NCI-H1694 (cell line): ENCODE data around the gene EN2.

Experiments used
- DNase-seq: peaks from one replicate; lab custom pipeline; 2025; lab: John Stamatoyannopoulos, UW

EN2 gene

DNA sequence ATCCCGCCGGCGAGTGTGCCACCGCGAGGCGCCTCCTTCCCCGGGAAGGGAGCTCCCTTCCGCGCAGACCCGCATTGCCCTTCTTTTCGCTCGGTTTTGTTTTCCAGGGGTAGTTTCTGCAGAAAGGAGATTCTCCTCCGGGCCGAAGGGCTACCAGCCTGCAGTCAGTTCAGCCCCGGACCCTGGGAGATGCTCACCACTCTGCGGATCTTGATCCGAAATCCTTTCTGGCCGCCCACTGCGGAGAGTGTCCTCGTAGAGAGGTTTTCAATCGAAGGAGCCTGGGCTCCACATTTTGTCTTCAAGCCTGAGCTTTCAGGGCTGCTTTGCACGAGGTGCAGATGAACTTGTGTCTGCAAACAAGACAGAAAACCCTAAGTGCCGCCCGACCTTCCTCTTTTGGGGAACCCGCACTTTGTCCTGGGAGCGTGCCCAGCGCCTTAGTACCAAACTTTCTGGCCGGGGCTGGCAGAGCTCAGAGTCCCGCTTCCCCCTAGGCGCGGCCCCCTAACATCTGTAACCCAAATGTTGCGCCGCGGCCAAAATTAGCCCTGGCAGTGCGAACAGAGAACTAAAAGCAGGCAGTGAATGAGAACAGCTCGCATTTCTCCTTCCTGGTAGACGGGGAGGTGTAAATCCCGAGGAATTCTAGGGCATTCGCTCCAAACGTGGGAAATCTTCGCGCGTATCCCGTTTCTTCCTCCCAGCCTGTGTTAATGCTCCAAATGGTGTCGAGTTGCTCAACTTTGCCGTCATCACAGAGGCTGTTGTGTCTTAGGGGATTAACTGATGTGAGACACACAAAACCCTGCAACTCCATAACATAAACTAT, 6.7 kb upstream of the EN2 start:
- DNase-seq: no peak

DNA sequence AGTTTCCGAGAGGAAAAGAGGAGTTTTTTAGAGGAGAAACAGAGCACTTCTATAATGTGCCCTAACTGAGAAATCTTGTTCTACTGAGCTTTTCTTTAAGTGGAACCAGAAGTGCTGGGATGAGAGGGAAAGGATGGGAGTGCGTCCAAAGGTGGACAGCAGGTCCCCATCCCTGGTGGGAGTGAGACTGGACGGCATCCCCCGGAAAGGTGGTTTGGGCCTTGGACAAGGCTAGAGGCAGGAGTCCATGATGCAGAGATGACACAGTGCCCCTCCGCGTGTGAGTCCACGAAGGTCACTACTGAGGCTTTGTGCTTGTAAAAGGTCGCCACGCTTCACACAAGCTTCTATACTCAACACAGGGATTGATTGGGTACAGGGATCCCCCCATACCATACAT, 6.1 kb upstream of the EN2 start:
- no peak for DNase-seq

DNA sequence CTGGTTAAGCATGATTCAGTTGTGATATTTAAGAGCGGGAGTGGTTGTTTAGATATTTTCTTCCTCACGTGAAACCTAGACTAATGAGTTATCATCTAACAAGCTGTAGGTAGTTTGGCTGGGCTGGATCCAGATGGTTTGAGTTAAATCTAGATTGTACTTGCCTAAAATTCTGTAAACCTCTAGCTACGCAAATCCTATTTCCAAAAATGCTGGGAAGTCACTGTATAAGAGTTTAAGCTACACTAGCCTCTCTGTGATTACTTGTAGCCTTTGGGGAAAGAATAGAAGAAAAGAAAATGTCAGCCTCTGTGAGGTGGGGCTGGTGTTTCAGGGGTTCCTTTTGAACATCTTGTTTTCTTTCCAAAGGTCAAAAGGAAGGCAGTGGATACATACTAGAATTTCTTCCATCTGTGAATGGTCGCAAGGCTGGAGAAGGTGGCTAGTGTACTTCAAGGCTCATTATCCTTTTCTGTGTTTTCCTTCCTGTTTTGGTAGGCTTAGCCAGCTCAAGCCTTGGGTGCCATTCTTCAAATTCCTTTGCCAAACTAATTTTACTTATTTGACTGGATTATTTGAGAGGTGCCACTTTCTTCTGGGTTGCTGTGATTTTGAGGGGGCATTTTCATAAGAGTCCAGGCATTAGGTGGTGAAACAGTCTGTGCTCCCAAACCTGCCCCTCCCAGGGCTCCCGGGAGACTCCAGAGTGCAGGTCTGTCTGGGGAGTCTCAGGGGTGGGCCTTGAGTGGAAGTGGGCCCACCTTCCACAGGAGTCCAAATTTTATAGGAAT, 5.2 kb upstream of the EN2 start:
- DNase-seq: no peak

DNA sequence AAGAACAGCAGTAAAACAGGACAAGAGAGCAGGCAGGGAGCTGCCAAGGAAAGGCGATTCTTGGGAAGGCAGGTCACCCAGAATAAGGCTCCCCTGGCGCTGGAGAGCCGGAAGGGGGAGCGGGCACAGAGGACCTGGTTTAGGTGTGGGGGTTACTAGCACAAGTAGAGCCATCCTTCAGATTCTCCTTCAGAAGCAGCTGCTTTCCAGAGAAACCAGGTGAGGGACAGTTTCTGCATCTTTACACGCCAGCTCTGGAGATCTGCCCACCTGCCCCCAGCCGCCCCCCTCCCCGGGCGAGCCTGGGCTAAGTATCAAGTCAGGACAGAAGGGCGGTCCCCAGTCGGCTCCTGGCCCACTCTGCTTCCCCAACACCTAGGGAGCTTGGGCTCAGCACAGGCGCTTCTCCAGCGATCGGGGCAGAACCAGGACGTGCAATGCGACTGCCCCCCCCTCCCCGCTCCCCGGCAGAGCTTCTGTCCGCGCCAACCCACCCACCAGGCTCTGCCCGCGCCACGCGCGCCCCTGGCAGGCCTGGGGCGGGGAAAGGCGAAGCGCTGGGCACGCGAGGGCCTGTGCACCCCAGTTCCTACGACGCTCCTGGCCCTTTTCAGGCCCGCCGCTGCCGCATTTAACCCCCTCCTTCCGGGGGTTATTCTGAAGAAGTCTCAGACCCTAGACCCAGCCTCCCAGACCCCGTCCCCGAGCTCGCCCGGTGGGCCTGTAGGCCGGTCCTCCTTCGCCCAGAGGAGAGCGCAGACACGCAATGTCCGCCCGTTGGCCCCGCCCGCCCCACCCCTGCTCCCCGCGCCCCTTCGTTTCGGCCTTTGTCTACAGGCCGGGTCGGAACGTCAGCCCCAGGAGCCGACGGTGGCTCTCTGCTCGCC, 4.4 kb upstream of the EN2 start:
- DNase-seq: no peak

DNA sequence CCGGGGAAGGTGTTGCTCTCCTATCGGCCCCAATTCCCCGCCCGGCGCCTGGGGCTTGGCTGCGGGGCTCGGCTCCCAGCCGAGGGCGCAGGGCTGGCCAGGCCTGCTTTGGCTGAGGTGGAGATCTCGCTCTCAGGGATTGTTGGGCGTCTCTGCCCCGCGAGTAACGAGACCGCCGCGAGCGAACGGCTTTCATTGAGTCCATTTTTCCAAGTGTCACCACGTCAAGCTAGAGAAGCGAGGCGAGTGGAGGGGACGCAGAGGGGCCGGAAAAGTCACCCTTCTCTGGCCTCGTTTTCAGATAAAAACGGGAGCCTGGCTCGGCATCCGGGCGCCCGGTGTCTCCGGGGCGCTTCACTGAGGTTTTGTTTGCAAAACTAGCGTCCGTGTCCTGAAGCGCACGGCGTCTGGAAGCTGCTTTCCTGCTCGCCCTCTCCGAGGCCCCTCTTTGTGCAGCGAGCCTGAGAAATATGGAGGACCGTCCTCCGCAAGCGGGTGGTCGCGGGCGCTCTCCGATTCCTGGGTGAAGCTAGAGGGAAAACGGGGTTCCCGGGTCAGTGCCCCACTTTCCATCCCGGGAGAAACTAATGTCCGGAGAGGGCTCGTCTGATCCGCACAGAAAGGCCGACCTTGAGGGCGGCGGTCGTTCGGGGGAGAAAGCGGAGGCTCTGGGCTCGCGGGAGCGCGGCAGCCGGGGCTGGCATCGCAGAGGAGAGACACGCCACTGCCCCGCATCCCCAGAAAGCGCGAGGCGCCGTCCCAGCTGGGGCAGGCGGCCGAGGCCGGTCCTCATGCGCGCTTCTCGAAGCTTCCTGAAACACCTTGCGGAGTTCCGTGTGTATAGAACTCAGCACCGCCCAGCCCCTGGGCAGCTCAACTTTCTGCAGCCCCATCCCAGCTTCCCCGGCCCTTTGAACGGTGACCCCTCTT, 3.5 kb upstream of the EN2 start:
- DNase-seq: no peak

DNA sequence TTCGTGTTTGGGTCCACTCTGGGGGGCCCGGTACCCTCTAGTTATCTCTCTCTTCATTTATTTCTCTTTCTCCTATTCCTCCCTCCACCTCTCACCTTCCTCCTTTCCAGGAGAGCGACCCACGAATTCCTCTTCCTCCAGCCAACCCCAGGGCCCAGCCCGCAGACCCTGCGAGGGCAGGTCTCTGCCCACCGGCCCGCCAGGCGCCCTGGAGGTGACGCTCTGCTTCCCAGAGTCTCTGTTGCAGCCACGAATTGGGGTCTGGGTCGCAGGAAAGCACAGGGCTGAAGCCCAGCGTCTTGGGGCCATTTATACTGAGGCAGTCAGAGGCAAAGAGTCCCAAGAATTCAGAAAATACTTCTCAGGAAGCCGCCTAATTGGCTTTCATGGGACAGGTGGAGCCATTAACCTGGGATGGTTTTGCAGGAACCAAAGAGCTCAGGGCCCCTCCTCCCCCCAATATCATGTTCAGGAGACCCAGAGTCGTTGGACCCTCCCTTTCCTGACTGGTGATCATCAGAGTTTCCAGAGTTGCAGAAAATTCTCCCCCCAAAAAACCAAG, 2.7 kb upstream of the EN2 start:
- no peak for DNase-seq

DNA sequence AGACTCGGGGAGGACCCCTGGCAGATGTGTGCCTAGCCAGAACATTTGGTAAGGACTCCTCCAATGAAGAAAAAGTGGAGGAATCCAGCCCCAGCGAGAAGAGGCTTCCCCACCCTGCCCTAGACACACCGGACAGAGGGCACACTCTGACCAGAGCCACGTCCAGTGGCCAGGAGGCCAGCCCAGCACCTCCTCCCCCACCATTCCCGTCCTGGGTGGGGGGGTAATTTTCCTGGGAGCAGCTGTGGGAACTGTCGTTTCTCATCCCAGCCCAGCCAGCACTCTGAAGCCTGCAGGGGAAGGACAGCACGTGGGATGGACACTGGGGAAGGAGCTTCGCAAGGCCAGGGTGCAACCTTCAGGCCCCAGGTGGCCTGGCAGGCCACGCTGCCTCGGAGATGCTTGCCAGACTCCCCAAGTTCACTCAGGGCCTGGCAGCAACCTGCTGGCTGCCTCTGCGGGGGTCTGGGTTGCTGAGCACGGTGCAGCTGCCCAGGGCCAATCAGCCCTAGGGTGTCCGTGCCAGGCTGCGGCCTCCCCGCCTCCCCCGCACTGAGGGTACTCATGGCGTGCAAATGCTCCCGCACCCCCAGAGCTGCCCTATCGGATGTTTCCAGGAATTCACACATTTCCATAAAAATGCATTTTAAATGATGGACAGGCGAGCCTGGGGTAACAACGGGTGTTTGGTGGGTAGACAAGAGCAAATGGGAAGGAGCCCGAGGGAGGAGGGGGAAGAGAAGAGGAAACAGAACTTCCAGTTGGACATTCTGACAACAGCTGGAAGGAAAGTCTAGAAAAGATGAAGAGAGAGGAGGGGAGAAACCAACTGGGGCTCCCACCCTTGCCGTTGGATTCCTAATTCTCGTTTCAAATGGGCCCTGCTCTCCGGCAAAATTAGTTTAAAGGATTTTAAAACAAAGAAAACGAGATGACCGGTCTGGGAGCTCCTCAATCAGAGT, 1.9 kb upstream of the EN2 start:
- no peak for DNase-seq

DNA sequence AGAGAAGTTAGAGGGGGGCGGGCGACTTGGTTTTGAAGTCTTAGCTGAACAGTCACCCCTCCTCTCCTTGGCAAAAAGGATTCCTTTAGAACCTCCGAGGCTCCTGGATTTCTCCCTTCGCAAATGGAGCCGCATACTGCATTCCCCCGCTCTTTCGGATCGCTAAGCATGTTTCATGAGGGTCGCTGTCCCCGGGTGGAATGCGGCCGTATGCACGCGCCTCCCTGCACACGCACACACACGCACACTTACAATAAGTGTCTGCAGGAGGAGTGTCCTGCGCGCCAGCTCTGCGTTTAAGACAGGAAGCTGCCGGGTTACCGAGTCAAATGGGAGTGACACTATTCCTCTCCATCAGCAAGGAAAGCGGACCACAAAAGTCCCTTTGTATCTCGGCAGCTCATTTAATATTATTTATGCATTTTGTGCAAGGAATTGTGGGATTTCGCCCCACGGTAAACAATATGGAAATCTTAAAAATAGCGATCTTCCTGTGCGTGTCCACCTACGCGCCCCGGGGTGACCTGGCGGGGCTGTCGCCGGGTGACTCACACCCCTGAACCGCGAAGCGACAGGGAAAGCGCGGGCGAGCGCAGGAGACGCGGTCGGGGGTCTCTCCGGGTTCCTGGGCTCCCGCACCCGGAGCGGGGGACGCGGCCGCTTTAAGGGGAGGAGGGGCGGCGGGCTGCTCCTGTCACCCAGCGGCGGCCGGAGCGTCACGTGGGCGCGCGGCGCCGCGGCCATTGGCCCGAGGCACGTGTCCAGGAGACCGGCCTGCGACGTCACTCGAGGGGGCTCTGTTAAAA, 988 bp upstream of the EN2 start:
- DNase-seq: no peak

DNA sequence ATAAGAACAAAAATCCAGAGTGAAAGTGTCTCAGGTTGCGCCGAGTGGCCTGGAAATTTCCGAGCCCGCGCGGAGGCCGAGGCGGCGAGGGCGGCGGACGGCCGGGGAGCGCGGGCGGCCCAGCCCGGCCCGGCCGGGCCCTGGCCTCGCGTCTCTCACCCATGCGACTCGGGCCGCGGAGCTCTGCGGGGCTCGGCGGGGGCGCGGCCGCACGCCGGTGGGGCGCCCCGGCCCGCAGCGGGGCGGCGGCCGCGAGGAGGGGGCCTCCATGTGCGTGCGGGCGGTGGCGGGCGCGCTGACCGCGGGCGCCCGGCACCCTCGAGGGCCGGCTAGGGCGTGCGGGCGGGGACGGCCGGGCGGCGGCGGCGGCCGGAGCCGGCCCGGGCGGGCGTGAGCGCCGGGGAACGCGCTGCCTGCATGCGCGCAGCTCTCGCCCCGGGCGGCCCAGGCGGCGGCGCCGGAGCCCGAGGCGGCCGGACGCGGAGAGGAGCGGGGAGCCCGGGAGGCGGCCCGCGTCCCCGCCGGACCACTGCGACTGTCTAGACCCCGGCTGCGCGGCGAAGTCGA, 302 bp upstream of the EN2 start:
- DNase-seq: no peak

DNA sequence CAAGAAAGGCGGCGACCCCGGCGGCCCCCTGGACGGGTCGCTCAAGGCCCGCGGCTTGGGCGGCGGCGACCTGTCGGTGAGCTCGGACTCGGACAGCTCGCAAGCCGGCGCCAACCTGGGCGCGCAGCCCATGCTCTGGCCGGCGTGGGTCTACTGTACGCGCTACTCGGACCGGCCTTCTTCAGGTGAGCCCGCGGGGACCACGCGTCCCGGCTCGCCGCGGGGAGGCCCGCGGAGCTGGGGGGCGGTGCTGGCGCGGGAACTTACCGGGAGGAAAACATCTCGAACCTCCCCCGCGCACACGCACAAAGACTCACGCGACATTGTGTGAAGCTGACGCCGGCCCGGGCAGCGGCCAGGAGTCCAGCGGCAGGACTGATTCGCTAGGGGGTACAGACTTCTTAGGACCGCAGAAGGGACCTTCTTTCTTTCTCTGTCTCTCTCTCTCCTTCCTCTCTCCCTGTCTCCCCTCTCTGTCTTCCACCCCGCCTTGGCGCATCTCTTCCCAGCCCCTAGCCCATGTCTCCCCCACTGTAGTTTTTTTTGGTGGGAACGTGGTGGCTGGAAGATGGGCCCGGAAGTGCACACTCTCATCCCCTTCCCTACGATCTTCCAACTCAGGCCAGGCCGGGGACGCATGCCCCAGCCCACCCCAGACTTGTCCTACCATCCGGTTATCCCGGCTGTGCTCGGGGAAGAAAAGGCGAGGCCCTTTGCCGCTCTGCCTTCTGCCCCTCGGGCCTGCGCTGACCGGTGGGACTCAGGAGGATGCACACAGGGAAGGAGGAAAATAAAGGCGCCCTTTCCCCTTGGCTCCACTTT, 1.2 kb downstream of the EN2 start:
- no peak for DNase-seq

DNA sequence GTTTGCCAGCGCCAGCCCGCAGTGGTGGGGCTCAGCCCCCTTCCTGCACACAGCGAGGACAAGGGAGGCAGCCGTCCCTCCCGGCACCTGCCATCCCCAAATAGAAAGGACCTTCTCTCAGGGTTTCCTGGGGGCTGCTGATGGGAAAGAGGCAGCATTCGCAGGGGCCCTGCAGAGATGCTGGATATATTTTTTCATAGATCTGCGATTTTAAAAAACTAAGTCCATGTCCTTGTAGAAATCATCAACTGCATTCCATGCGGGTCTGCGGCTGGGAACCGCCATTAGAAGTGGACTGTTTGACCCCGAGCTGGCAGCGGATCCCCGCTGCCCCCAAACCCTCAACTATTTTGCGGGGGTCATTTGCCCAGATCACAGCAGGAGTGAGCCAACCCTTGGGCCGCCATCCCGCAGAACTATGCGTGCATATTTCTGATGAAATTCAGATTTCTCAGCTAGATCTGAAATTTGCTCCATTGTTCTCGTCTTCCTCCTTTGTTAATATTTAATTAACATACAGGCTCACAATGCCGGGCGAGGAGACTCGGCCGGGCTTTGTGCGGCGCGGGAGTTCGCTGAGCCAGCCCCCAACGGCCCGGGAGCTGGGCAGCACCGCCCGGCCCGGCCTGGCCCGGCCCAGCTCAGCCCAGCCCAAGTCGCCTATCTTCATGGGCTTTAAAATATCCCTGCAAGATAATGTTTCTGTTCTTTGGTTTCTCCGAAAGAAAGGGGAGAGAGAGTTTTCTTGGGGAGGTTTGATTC, 2.0 kb downstream of the EN2 start:
- no peak for DNase-seq

DNA sequence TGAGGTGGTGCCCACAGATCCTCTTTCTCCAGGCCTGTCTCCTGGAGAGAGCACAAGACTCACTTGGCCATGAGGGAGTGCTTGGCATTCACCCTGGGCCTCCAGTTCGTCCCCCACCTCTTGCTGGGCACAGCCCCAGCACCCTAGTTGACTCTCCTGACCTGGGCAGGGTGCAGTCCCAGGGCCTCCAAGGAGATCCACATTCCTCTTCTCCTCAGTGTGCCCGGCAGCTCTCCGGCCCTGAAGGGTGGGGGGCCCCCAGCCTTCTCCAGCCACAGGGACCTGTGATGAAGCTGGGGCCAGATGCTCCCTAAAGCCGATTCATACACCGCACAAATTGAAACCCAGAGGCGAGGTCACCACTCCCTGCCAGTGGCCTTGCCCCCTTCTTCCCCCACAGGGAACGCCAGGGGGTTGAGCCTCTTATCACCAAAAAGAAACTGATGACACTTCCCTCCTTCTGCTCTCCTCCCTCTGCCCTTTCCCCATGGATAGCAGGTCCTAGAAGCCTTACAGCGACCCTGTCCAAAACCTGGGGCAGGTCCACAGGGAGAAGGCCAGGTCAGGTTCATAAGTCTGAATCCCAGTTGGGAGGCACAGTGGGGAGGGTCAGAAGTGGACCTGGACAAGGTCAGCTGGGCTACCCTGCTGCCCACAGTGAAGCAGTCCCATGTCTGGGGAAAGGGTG, 3.1 kb downstream of the EN2 start:
- DNase-seq: no peak

DNA sequence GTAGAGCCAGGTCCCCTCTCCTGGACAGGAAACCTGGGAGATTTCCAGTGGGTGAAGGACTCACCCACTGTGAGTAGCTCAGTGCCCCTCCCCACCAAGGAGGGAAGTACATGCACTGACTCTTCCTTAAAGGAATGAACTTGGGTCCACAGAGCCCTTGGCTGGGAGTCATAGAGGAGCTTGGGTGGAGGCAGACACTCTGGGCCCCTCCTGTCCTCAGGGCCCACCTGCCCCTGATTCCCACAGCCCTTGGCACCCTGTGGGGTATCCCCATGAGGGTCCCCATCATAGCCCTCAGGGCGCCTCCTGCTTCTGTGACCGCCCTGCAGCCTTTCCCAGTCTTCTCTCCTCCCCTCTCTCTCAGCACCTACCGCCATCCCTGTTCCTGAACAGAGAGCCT, 3.7 kb downstream of the EN2 start:
- no peak for DNase-seq

DNA sequence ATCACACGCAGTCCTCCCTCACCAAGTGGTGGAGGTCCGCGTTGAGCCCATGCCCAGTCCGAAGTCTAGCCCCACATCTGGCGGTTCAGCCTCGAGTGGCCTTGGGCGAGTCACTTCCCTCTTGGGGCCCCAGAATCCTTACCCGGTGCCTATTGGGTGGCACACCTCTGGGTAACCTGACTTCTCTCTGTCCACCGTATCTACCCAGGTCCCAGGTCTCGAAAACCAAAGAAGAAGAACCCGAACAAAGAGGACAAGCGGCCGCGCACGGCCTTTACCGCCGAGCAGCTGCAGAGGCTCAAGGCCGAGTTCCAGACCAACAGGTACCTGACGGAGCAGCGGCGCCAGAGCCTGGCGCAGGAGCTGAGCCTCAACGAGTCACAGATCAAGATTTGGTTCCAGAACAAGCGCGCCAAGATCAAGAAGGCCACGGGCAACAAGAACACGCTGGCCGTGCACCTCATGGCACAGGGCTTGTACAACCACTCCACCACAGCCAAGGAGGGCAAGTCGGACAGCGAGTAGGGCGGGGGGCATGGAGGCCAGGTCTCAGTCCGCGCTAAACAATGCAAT, 4.3 kb downstream of the EN2 start:
- DNase-seq: no peak

DNA sequence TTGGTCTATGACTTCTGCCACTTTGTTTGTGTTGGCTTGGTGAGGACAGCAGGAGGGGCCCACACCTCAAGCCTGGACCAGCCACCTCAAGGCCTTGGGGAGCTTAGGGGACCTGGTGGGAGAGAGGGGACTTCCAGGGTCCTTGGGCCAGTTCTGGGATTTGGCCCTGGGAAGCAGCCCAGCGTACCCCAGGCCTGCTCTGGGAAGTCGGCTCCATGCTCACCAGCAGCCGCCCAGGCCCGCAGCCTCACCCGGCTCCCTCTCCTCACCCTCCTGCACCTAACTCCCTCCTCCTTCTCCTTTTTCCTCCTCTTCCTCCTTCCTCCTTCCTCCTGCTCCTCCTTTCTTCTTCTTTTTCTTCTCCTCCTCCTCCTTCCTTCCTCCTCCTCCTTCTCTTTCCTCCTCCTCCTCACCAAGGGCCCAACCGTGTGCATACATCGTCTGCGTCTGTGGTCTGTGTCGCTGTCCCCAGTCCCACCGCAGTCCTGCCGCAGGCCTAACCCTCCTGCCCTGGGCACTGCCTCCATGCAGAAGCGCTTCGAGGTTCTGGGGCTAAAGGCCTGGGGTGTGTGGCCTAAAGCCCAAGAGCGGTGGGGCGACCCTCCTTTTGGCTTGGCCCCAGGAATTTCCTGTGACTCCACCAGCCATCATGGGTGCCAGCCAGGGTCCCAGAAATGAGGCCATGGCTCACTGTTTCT, 5.3 kb downstream of the EN2 start:
- no peak for DNase-seq
